Central memory CD4-positive, alpha-beta T cell (primary cell): ENCODE results near the gene SMIM36.
"Not testable (repeated sequence)": the region's sequence is repeated elsewhere in the genome, so short reads cannot be mapped to it uniquely, and the experiment has no call there.

ENCODE experiments used
- DNase-seq: peaks from one replicate; pipeline ENCODE4 v3.0.0; 2022

The SMIM36 gene

GRCh38 chr17:55501626-55502025 is 9.6 kb downstream of the SMIM36 start:
- not testable (repeated sequence) for DNase-seq

- DNase-seq: no peak
Measured at GRCh38 chr17:55500103-55500502, 11.1 kb downstream of the SMIM36 start.

- no peak for DNase-seq
Measured at GRCh38 chr17:55496094-55496881, 15.0 kb downstream of the SMIM36 start.

GRCh38 chr17:55495239-55495638 is 16.0 kb downstream of the SMIM36 start:
- DNase-seq: no peak

- no peak for DNase-seq
Measured at GRCh38 chr17:55492781-55493341, 18.4 kb downstream of the SMIM36 start.

GRCh38 chr17:55490376-55490775 is 20.9 kb downstream of the SMIM36 start:
- DNase-seq: no peak

- no peak for DNase-seq
Measured at GRCh38 chr17:55487695-55488432, 23.4 kb downstream of the SMIM36 start.

GRCh38 chr17:55484575-55484974 is 26.7 kb downstream of the SMIM36 start:
- no peak for DNase-seq

- DNase-seq: no peak
Measured at GRCh38 chr17:55482591-55483389, 28.5 kb downstream of the SMIM36 start.

GRCh38 chr17:55480631-55481315 is 30.5 kb downstream of the SMIM36 start:
- no peak for DNase-seq

GRCh38 chr17:55479903-55480302 is 31.3 kb downstream of the SMIM36 start:
- DNase-seq: no peak

GRCh38 chr17:55478971-55479370 is 32.3 kb downstream of the SMIM36 start:
- DNase-seq: no peak

GRCh38 chr17:55466671-55467070 is 44.6 kb downstream of the SMIM36 start:
- DNase-seq: no peak

- DNase-seq: not testable (repeated sequence)
Measured at GRCh38 chr17:55465771-55466170, 45.5 kb downstream of the SMIM36 start.

- DNase-seq: no peak
Measured at GRCh38 chr17:55463600-55463999, 47.7 kb downstream of the SMIM36 start.

- no peak for DNase-seq
Measured at GRCh38 chr17:55462711-55463110, 48.5 kb downstream of the SMIM36 start.

- DNase-seq: no peak
Measured at GRCh38 chr17:55462234-55462633, 49.0 kb downstream of the SMIM36 start.

GRCh38 chr17:55458978-55459377 is 52.3 kb downstream of the SMIM36 start:
- no peak for DNase-seq

GRCh38 chr17:55458287-55458900 is 52.9 kb downstream of the SMIM36 start:
- no peak for DNase-seq

GRCh38 chr17:55456307-55457240 is 54.7 kb downstream of the SMIM36 start:
- no peak for DNase-seq
